GM10248 (cell line): Measurements from ENCODE around the gene GSC.

Experiments used
- CTCF ChIA-PET: fragments of 300-600 bp; sonication (Branson Sonifier 250); formaldehyde crosslinking; extraction: SDS; loops from one replicate; lab custom pipeline; 2021; ENCODE audit warnings: antibody characterized with exemption; lab: Yijun Ruan, JAX
- POLR2A ChIA-PET: fragments of 350-650 bp; sonication (Branson Sonifier 250); formaldehyde crosslinking; extraction: SDS; loops from one replicate; lab custom pipeline; 2020; ENCODE audit warnings: antibody characterized with exemption; lab: Yijun Ruan, JAX
- DNase-seq: peaks from one replicate; pipeline ENCODE4 v3.0.0; 2012; ENCODE audit errors: extremely low spot score
- CTCF ChIP-seq: IDR thresholded peaks from 2 replicates; pipeline ENCODE4 v1.5.1; 2012; ENCODE audit warnings: mild to moderate bottlenecking, low read depth; ENCODE audit errors: extremely low read depth, missing control alignments, control extremely low read depth

Gene GSC

DNA sequence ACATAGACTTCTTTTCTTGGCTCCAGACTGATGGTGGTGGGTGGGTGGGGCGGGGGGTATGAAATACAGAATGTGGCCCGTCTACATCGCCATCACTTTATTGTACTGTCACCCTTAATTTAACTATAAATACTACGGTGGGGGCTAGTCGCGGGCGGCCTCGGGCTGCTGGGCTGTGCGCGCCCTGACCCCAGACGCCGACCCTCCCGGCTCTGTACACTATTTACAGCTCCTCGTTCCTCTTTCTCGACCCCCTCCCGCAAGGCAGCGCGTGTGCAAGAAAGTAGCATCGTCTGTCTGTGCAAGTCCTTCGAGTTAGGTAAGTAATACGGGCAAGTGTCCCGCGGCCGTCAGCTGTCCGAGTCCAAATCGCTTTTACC is 1.8 kb downstream of the GSC start:
- ChIA-PET CTCF (no interaction called here), POLR2A (no interaction called here)
- no peak for DNase-seq
- no peak for TF ChIP-seq CTCF

- POLR2A ChIA-PET = no interaction called here
- TF ChIP-seq CTCF = no peak
- no peak for DNase-seq
- CTCF ChIA-PET = interaction anchor here (0.9 to 1.7 kb wide), 2 partner anchors 9 to 18 kb away, joined by 3 to 4 read pairs; no protein-coding TSS in a partner anchor
Measured at GRCh38 chr14:94767321-94767878, 2.5 kb downstream of the GSC start.

GRCh38 chr14:94764573-94764972 is 5.3 kb downstream of the GSC start:
- POLR2A ChIA-PET = no interaction called here
- no peak for DNase-seq
- TF ChIP-seq CTCF = no peak
- CTCF ChIA-PET = no interaction called here

DNA sequence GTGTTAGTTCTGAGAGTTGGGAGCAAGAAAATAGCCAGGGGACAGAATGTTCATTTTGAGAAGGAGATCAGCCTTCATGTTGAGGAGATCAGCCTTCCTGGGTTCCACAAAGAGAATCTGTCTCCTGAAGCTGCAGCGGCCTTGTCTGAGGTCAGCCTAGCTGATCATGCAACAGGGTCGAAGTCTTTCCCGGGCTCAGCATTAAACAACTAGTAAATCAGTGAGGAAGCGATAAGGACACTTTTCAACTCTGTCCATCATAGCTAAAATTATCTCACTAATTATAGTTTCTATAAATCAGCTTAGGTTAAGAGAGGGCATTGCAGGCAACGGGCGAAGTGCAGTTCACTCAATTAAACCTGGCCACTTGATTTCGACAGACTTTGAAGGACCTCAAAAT is 7.5 kb downstream of the GSC start:
- no peak for TF ChIP-seq CTCF
- no peak for DNase-seq
- ChIA-PET CTCF (no interaction called here), POLR2A (no interaction called here)

- no peak for TF ChIP-seq CTCF
- POLR2A ChIA-PET = no interaction called here
- no peak for DNase-seq
- CTCF ChIA-PET = interaction anchor here (2.5 kb wide), 1 partner anchor 13 kb away, joined by 12 read pairs; no protein-coding TSS in a partner anchor
Measured at GRCh38 chr14:94761997-94762377, 7.9 kb downstream of the GSC start.

- ChIA-PET POLR2A (no interaction called here), CTCF (interaction anchor here (2.5 kb wide), 1 partner anchor 12 kb away, joined by 12 read pairs; no protein-coding TSS in a partner anchor)
- no peak for DNase-seq
- no peak for TF ChIP-seq CTCF
Measured at GRCh38 chr14:94761348-94761996, 8.4 kb downstream of the GSC start.
